ENCODE data around the gene CCDC68. TPM values are rescaled to one million over a fixed set of nuclear protein-coding genes. Genes with fewer than 3 reads are reported as not detected.

Gene CCDC68
- total and polyA plus RNA-seq, 2 of the 13 experiments (the other 11 are each of a cell fraction or from before 2014, with no cell fraction given) = 4.6 to 13.3 TPM

DNA sequence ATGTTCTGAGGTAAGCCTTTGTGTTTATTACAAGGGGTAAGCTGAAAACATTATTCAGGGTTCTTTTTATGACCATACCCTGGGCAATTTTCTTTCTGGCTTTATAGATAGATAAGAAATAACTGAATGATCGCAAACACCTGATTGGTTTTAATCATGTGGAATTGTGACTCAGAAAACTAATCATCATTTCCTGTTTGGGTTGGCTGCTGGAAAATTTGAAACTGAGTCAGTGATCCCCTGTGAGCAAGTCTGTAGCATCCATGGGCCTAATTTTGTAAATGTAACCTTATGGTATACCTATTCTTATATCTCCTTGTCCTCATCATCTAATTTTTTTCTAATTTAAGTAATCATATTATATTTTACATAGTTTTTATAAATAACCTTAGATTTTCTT lies 34.3 kb downstream of the CCDC68 start:
- no TSS peak for BruUV-seq (replicated peaks)
- no peak for TF ChIP-seq HNF4A (CRISPR knock-in tag; IDR thresholded peaks at IDR 0.05)
- no peak for TF ChIP-seq POLR2A (IDR thresholded peaks at IDR 0.05; ENCODE audit: insufficient read depth in 1 of 2, low read depth in 2 of 2, low read length in 2 of 2)
- TF ChIP-seq CEBPG (CRISPR knock-in tag; IDR thresholded peaks at IDR 0.05) = no peak
- no peak for TF ChIP-seq SALL2 (CRISPR knock-in tag; IDR thresholded peaks at IDR 0.05)
- no peak for TF ChIP-seq YY1 (IDR thresholded peaks at IDR 0.05; ENCODE audit: insufficient read depth, insufficient replicate concordance, low read depth, low read length)
- no peak for TF ChIP-seq TCF12 (IDR thresholded peaks at IDR 0.05)
- no peak for TF ChIP-seq TCF12 (CRISPR knock-in tag; IDR thresholded peaks at IDR 0.05)
- no peak for TF ChIP-seq RARA (CRISPR knock-in tag; IDR thresholded peaks at IDR 0.05)
- no peak for TF ChIP-seq TCF7 (IDR thresholded peaks at IDR 0.05; ENCODE audit: low read depth)
- TF ChIP-seq ZNF546 (CRISPR knock-in tag; conservative IDR thresholded peaks at IDR 0.05) = no peak
- no peak for TF ChIP-seq ZFP90 (CRISPR knock-in tag; IDR thresholded peaks at IDR 0.05; ENCODE audit: borderline replicate concordance)
- no peak for TF ChIP-seq ZNF136 (CRISPR knock-in tag; IDR thresholded peaks at IDR 0.05; ENCODE audit: low read depth)
- no peak for TF ChIP-seq ZNF224 (CRISPR knock-in tag; IDR thresholded peaks at IDR 0.05)
- TF ChIP-seq, protein P1, sequence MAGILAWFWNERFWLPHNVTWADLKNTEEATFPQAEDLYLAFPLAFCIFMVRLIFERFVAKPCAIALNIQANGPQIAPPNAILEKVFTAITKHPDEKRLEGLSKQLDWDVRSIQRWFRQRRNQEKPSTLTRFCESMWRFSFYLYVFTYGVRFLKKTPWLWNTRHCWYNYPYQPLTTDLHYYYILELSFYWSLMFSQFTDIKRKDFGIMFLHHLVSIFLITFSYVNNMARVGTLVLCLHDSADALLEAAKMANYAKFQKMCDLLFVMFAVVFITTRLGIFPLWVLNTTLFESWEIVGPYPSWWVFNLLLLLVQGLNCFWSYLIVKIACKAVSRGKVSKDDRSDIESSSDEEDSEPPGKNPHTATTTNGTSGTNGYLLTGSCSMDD (CRISPR knock-in tag; IDR thresholded peaks at IDR 0.05) = no peak
- no peak for TF ChIP-seq SAFB2 (CRISPR knock-in tag; IDR thresholded peaks at IDR 0.05; ENCODE audit: borderline replicate concordance, low read depth)
- no peak for TF ChIP-seq WIZ (CRISPR knock-in tag; IDR thresholded peaks at IDR 0.05)
- no peak overlapping the region for H3K4me3 ChIP-seq (replicated peaks in 1 of 3; ENCODE audit: insufficient read depth in 1 of 3, low read depth in 2 of 3, low read length in 3 of 3)
- in situ Hi-C loops (cut with HindIII; ENCODE audit: extremely low pct_ligation_motif_present, low pct_unique_long_range_greater_than_20kb) (no loop called here), intact Hi-C loops (cut with micrococcal nuclease; ENCODE audit: unreplicated experiment) (no loop called here)
- no peaks in the 10 kb centered on the region for H3K27me3 ChIP-seq (ENCODE audit: control insufficient read depth in 1 of 2, insufficient read depth in 2 of 2, low read length in 2 of 2)
- CTCF ChIA-PET (ENCODE audit: low intra/inter-chr PET ratio, low total read pairs) = no interaction called here
- H3K79me2 ChIP-seq (ENCODE audit: insufficient read depth, low read length) = no peaks in the 10 kb centered on the region
- peaks cover 26% of the 10 kb centered on the region for H3K4me1 ChIP-seq (ENCODE audit: insufficient read depth, low read length)
- H3K9me3 ChIP-seq (ENCODE audit: low read length) = no peaks in the 10 kb centered on the region
- H3K27ac ChIP-seq (ENCODE audit: extremely low read length, insufficient read depth, low read length) = no peak overlapping the region
- POLR2A ChIA-PET = no interaction called here
- FAIRE-seq (no peak), ATAC-seq (no peak), DNase-seq (ENCODE audit: low spot score) (no peak)
- no peak overlapping the region for H2AFZ ChIP-seq (ENCODE audit: low read length)
- H3K9ac ChIP-seq (ENCODE audit: insufficient read depth, low read depth, low read length) = no peak overlapping the region
- WGBS (ENCODE audit: low lambda C conversion rate) = 100% methylated on average over 1 of the region's 1 CpG
- H3K4me2 ChIP-seq (ENCODE audit: low read depth, low read length) = no peak overlapping the region
- no peaks in the 10 kb centered on the region for H3K36me3 ChIP-seq (replicated peaks in 1 of 2; ENCODE audit: control insufficient read depth in 1 of 2, insufficient read depth in 2 of 2, low read length in 2 of 2)
- no peaks in the 10 kb centered on the region for H4K20me1 ChIP-seq (ENCODE audit: insufficient read depth, low read length)

Data from HepG2 (cell line).